H1 (cell line): ENCODE data around the gene ATP2B1.

Experiments
- BCL11A ChIP-seq, 2 experiments: IDR thresholded peaks; one replicate each; pipeline ENCODE4 v1.6.1; 2011; ENCODE audit warnings: low read depth in 2 of 2, low read length in 2 of 2, mild to moderate bottlenecking in 2 of 2
- CEBPB ChIP-seq: IDR thresholded peaks from 2 replicates; pipeline ENCODE4 v1.6.1; 2012; ENCODE audit warnings: low read depth, low read length
- CTCF ChIP-seq, 3 experiments: IDR thresholded peaks; 1 replicate in 2 of 3; 2 replicates in 1 of 3; pipeline versions ENCODE4 v1.5.1 to v1.6.1; 2011; ENCODE audit warnings: low read length in 3 of 3, mild to moderate bottlenecking in 3 of 3, inconsistent platforms in 2 of 3, low read depth in 1 of 3, moderate library complexity in 1 of 3; ENCODE audit not compliant: insufficient read depth in 1 of 3; ENCODE audit errors: control extremely low read depth in 1 of 3
- EGR1 ChIP-seq: IDR thresholded peaks from 2 replicates; pipeline ENCODE4 v1.6.1; 2011; ENCODE audit warnings: low read depth, low read length, borderline replicate concordance
- GTF2F1 ChIP-seq: IDR thresholded peaks from 2 replicates; pipeline ENCODE4 v1.6.1; 2012; ENCODE audit warnings: low read depth, low read length, improper control_type of control experiment, borderline replicate concordance
- JUND ChIP-seq: IDR thresholded peaks from 2 replicates; pipeline ENCODE4 v1.6.1; 2011; ENCODE audit warnings: mild to moderate bottlenecking, improper control_type of control experiment, low read length
- MAX ChIP-seq: IDR thresholded peaks from 2 replicates; pipeline ENCODE4 v1.6.1; 2012; ENCODE audit warnings: inconsistent platforms
- POLR2A ChIP-seq, 2 experiments: IDR thresholded peaks; 1 replicate in 1 of 2; 2 replicates in 1 of 2; pipeline ENCODE4 v1.6.1; 2011; ENCODE audit warnings: low read depth in 2 of 2, low read length in 2 of 2, mild to moderate bottlenecking in 2 of 2; ENCODE audit errors: control extremely low read depth in 1 of 2
- POU5F1 ChIP-seq: IDR thresholded peaks from 2 replicates; pipeline ENCODE4 v1.6.1; 2011; ENCODE audit warnings: low read depth, mild to moderate bottlenecking, low read length, moderate library complexity
- TAF1 ChIP-seq: IDR thresholded peaks from 2 replicates; pipeline ENCODE4 v1.6.1; 2011; ENCODE audit warnings: mild to moderate bottlenecking, low read depth, low read length
- TBP ChIP-seq: IDR thresholded peaks from 2 replicates; pipeline ENCODE4 v1.6.1; 2011; ENCODE audit warnings: low read depth, low read length, improper control_type of control experiment
- TEAD4 ChIP-seq: IDR thresholded peaks from 2 replicates; pipeline ENCODE4 v1.6.1; 2012; ENCODE audit warnings: low read depth, low read length, inconsistent platforms, mixed read lengths
- YY1 ChIP-seq: IDR thresholded peaks from 2 replicates; pipeline ENCODE4 v1.6.1; 2011; ENCODE audit warnings: low read depth, mild to moderate bottlenecking, low read length

DNA sequence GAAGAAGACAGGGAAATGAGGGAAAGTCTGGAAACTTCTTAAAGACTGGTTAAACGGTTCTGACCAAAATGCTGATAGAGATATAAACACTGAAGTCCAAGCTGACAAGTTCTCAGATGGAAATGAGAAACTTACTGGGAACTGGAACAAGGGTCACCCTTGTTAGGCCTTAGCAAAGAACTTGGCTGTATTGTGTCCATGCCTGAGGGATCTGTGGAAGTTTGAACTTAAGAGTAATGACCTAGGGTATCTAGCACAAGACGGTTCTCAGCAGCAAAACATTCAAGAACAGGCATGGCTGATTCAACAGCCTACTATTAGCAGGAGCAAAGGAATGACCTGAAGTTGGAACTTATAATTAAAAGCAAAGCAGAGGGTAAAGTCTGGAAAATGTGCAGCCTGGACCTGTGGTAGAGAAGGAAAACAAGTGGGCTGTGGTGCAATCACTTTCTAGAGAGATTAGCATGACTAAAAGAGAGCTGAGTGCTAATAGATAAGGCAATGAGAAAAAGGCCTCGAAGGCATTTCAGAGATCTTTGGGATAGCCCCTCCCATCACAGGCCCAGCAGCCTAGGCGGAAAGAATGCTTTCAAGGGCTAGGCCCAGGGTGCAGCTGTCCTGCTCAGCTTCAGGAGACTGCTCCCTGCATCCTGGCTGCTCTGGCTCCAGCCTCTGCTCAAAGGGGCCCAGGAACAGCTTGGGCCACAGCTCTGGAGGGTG is 60.3 kb downstream of the ATP2B1 start:
- no peak for TF ChIP-seq BCL11A (IDR thresholded peaks at IDR 0.05; ENCODE audit: low read depth in 2 of 2, low read length in 2 of 2)
- no peak for TF ChIP-seq POLR2A (IDR thresholded peaks at IDR 0.05; ENCODE audit: control extremely low read depth in 1 of 2, low read depth in 2 of 2, low read length in 2 of 2)
- peak; percentile 60; the same call in 1 of the 2 replicates for TF ChIP-seq CEBPB
- no peak for TF ChIP-seq TAF1
- TF ChIP-seq EGR1: no peak
- TF ChIP-seq JUND: no peak
- no peak for TF ChIP-seq YY1
- TF ChIP-seq POU5F1: no peak
- no peak for TF ChIP-seq CTCF (IDR thresholded peaks at IDR 0.05; ENCODE audit: control extremely low read depth in 1 of 3, insufficient read depth in 1 of 3, low read depth in 1 of 3, low read length in 3 of 3)
- TF ChIP-seq MAX: no peak
- no peak for TF ChIP-seq TBP
- no peak for TF ChIP-seq GTF2F1
- TF ChIP-seq TEAD4: 0 out of 2 replicates have a peak, but pooled peaks have one; percentile 4
